GM23338 (cell line): ENCODE measurements around the gene PARVA. TPM values are rescaled to one million over a fixed set of nuclear protein-coding genes. Genes with fewer than 3 reads are reported as not detected.

ENCODE experiments used
- ATAC-seq: fragments of 200-7000 bp; cut with Tn5 transposase; 3 replicates; pipeline ENCODE4 v1.9.1; 2020
- DNase-seq: peaks from one replicate; pipeline ENCODE4 v3.0.0-alpha.2; 2015; ENCODE audit warnings: low spot score
- H2AFZ ChIP-seq: fragments of 200-600 bp; sonication (generic); 2 replicates; pipeline ENCODE4 v1.8.0; 2016; ENCODE audit warnings: antibody characterized with exemption, mild to moderate bottlenecking, moderate library complexity
- H3F3A ChIP-seq: fragments of 200-600 bp; sonication (generic); replicated peaks from 2 replicates; pipeline ENCODE4 v1.8.0; 2017; ENCODE audit warnings: antibody characterized with exemption, mixed run types, low read depth
- H3K27ac ChIP-seq: fragments of 200-600 bp; sonication (generic); 2 replicates; pipeline ENCODE4 v1.6.1; 2016; ENCODE audit warnings: low read depth
- H3K27me3 ChIP-seq: fragments of 200-600 bp; sonication (generic); 2 replicates; pipeline ENCODE4 v1.8.0; 2016; ENCODE audit warnings: mild to moderate bottlenecking, mixed run types, moderate library complexity; ENCODE audit not compliant: insufficient read depth
- H3K36me3 ChIP-seq: fragments of 200-600 bp; sonication (generic); 2 replicates; pipeline ENCODE4 v1.8.0; 2016; ENCODE audit warnings: mild to moderate bottlenecking; ENCODE audit not compliant: insufficient read depth
- H3K4me1 ChIP-seq: fragments of 200-600 bp; sonication (generic); 2 replicates; pipeline ENCODE4 v1.8.0; 2016; ENCODE audit warnings: mild to moderate bottlenecking, moderate library complexity; ENCODE audit not compliant: insufficient read depth
- H3K4me2 ChIP-seq: fragments of 200-600 bp; sonication (generic); 2 replicates; pipeline ENCODE4 v1.7.1; 2017; ENCODE audit warnings: mixed run types
- H3K4me3 ChIP-seq: fragments of 200-600 bp; sonication (generic); 2 replicates; pipeline ENCODE4 v1.6.1; 2016; ENCODE audit warnings: mixed run types
- H3K79me2 ChIP-seq: fragments of 200-600 bp; sonication (generic); replicated peaks from 2 replicates; pipeline ENCODE4 v1.8.0; 2017; ENCODE audit warnings: mild to moderate bottlenecking; ENCODE audit not compliant: insufficient read depth
- H3K9me2 ChIP-seq: fragments of 200-600 bp; sonication (generic); 2 replicates; pipeline ENCODE4 v1.8.0; 2017; ENCODE audit not compliant: insufficient read depth
- H4K20me1 ChIP-seq: fragments of 200-600 bp; sonication (generic); replicated peaks from 2 replicates; pipeline ENCODE4 v1.8.0; 2017; ENCODE audit warnings: mild to moderate bottlenecking; ENCODE audit not compliant: insufficient read depth
- H3K27ac Mint-ChIP-seq: 2 replicates; pipeline ENCODE4 v1.8.0; 2020; ENCODE audit warnings: inconsistent platforms, mild to moderate bottlenecking, moderate library complexity, mixed read lengths
- H3K27me3 Mint-ChIP-seq: 3 replicates; pipeline ENCODE4 v1.8.0; 2022; ENCODE audit warnings: low read depth, mild to moderate bottlenecking, moderate library complexity, mixed read lengths, inconsistent platforms; ENCODE audit not compliant: insufficient read depth, poor library complexity
- H3K36me3 Mint-ChIP-seq: 3 replicates; pipeline ENCODE4 v1.8.0; 2021; ENCODE audit warnings: low read depth, mild to moderate bottlenecking, inconsistent platforms, moderate library complexity, mixed read lengths
- H3K4me1 Mint-ChIP-seq: 3 replicates; pipeline ENCODE4 v1.8.0; 2020; ENCODE audit warnings: mild to moderate bottlenecking, inconsistent platforms, mixed read lengths
- H3K4me3 Mint-ChIP-seq: 3 replicates; pipeline ENCODE4 v1.8.0; 2021; ENCODE audit warnings: moderate library complexity, mild to moderate bottlenecking, inconsistent platforms, mixed read lengths
- H3K9me3 Mint-ChIP-seq: 3 replicates; pipeline ENCODE4 v1.8.0; 2020; ENCODE audit warnings: moderate library complexity, mild to moderate bottlenecking, inconsistent platforms, mixed read lengths
- CREB1 ChIP-seq: fragments of 250-450 bp; sonication (Bioruptor Pico); IDR thresholded peaks from 2 replicates; pipeline ENCODE4 v1.5.0; 2020; ENCODE audit warnings: low read depth, mild to moderate bottlenecking, moderate library complexity
- EZH2 ChIP-seq: fragments of 200-600 bp; sonication (generic); IDR thresholded peaks from one replicate; pipeline ENCODE4 v1.8.0; 2017; ENCODE audit warnings: antibody characterized with exemption, mild to moderate bottlenecking, low read depth; ENCODE audit not compliant: unreplicated experiment
- JUNB ChIP-seq: IDR thresholded peaks from one replicate; pipeline ENCODE4 v1.6.1; 2016; ENCODE audit warnings: antibody characterized with exemption; ENCODE audit not compliant: unreplicated experiment
- NANOG ChIP-seq: IDR thresholded peaks from 2 replicates; pipeline ENCODE4 v1.6.1; 2016; ENCODE audit warnings: antibody characterized with exemption, borderline replicate concordance
- POLR2AphosphoS5 ChIP-seq: IDR thresholded peaks from 2 replicates; pipeline ENCODE4 v1.6.1; 2016; ENCODE audit warnings: antibody characterized with exemption, low read depth
- STAT1 ChIP-seq: IDR thresholded peaks from one replicate; pipeline ENCODE4 v1.6.1; 2016; ENCODE audit warnings: antibody characterized with exemption; ENCODE audit not compliant: unreplicated experiment
- ZNF331 ChIP-seq: fragments of 250-450 bp; sonication (Bioruptor Pico); IDR thresholded peaks from 2 replicates; pipeline ENCODE4 v1.5.0; 2020; ENCODE audit warnings: low read depth, mild to moderate bottlenecking, moderate library complexity
- polyA plus RNA-seq: library from polyadenylated mRNA; unstranded; fragments of >200 nt; fragmentation: Nextera tagmentation; extraction: Ambion mirVana; gene quantifications from 2 replicates; pipeline ENCODE4 v1.2.1, GENCODE V29; 2016
- total RNA-seq: library from RNA; depleted of rRNA; stranded (reverse); fragments of >200 nt; shearing (Covaris generic); gene quantifications from 2 replicates; pipeline ENCODE4 v1.2.3, GENCODE V29; 2014
- TF ChIP-seq, protein P1 (sequence below), 2 experiments: fragments of 200-600 bp in 1 of 2; sonication (generic) in 1 of 2; conservative IDR thresholded peaks; 2 replicates each; pipeline versions ENCODE4 v1.5.1 to v1.6.1; 2016 to 2017; ENCODE audit warnings: antibody characterized with exemption in 2 of 2, low read depth in 2 of 2, mild to moderate bottlenecking in 2 of 2, moderate library complexity in 1 of 2
- TF ChIP-seq, protein P2 (sequence below): fragments of 250-450 bp; sonication (Bioruptor Pico); IDR thresholded peaks from 2 replicates; pipeline ENCODE4 v1.5.0; 2020; ENCODE audit warnings: mild to moderate bottlenecking, moderate library complexity

PARVA gene
- total and polyA plus RNA-seq, 2 experiments from 2014 or later = 5.8 to 6.9 TPM

DNA sequence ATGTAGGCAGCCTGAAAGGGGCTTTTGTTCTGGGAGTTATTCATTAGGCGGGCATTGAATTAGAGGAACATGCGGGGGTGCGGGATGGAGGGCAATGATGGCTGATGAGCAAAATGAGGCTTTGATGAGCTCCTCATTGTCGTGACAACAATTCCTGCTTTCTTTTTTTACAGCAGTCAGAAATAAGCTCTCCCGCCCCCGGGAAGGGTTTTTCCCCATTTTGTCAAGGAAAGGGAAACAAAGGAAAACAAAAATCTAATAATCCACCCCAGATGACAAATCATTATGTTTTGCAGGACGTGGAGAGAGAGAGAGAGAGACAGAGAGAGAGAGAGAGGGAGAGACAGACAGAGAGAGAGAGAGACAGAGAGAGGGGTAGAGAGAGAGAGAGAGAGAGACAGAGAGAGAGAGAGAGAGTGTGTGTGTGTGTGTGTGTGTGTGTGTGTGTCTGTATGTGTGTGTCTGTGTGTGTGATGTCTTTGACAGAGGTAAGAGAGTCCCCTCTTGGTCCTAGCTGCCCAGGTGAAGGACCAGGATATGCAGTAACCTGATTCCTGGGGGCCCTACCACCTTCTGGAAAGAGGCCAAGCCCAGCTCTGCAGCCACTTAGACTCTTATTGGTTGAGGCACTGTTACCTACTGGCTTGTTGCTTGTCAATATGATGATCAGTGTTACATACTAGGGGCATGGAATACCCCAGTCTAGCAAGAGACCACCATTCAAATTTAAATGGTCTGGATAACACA is 46.7 kb upstream of the PARVA start (continued):
- no peak for TF ChIP-seq POLR2AphosphoS5
- no peak for TF ChIP-seq ZNF331 (CRISPR knock-in tag)
- no peak for TF ChIP-seq JUNB
- TF ChIP-seq STAT1 = no peak
- TF ChIP-seq, protein P1, sequence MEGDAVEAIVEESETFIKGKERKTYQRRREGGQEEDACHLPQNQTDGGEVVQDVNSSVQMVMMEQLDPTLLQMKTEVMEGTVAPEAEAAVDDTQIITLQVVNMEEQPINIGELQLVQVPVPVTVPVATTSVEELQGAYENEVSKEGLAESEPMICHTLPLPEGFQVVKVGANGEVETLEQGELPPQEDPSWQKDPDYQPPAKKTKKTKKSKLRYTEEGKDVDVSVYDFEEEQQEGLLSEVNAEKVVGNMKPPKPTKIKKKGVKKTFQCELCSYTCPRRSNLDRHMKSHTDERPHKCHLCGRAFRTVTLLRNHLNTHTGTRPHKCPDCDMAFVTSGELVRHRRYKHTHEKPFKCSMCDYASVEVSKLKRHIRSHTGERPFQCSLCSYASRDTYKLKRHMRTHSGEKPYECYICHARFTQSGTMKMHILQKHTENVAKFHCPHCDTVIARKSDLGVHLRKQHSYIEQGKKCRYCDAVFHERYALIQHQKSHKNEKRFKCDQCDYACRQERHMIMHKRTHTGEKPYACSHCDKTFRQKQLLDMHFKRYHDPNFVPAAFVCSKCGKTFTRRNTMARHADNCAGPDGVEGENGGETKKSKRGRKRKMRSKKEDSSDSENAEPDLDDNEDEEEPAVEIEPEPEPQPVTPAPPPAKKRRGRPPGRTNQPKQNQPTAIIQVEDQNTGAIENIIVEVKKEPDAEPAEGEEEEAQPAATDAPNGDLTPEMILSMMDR (conservative IDR thresholded peaks at IDR 0.05; ENCODE audit: low read depth in 2 of 2) = no peak
- TF ChIP-seq NANOG = no peak

DNA sequence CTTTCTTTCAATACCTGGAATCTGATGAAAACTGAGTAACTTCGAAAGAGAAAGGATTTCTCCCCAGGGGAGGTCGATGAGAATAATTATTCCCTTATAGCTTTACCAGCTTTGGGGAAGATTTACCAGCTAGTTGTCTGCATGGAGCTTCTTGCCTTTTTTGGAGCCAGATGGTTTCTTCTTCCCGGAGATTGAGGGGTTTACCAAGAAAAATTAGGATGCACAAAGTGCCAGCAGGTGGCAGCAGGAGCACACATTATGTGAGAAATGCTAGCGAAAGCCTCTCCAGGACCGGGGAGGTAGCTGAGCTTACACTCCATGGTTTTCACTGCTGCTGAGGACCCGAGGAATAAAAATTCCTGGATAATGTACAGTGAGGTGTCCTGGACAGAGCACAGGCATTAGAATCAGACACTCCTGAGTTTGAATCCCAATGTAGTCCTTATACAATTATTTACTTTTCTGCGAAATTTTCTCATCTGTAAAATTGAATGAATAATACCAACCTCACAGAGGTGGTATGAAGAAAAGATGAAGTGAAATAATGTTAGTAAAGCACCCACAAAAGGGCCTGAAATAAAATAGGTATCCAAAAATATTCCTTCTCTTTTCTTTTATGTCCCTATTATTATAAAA is 46.0 kb upstream of the PARVA start:
- no peaks in the 10 kb centered on the region for H3K36me3 Mint-ChIP-seq
- no peak overlapping the region for H3K4me3 Mint-ChIP-seq
- Histone ChIP-seq H2AFZ (no peak overlapping the region), H3K4me1 (peaks cover 12% of the 10 kb centered on the region), H3K36me3 (no peaks in the 10 kb centered on the region), H3F3A (no peaks in the 10 kb centered on the region), H3K9me2 (no peaks in the 10 kb centered on the region), H4K20me1 (no peaks in the 10 kb centered on the region), H3K27me3 (no peaks in the 10 kb centered on the region), H3K79me2 (no peaks in the 10 kb centered on the region), H3K4me2 (peak overlapping the region; percentile 54), H3K27ac (no peak overlapping the region), H3K4me3 (no peak overlapping the region)
- peaks cover 4% of the 10 kb centered on the region; the same call in 1 of the 3 replicates for H3K9me3 Mint-ChIP-seq
- no peak overlapping the region for H3K27ac Mint-ChIP-seq
- TF ChIP-seq, protein P1 (conservative IDR thresholded peaks at IDR 0.05; ENCODE audit: low read depth in 2 of 2) = peak; percentile 86 to 91
- TF ChIP-seq STAT1 (no peak), EZH2 (no peak), CREB1 (CRISPR knock-in tag) (no peak)
- TF ChIP-seq, protein P2, sequence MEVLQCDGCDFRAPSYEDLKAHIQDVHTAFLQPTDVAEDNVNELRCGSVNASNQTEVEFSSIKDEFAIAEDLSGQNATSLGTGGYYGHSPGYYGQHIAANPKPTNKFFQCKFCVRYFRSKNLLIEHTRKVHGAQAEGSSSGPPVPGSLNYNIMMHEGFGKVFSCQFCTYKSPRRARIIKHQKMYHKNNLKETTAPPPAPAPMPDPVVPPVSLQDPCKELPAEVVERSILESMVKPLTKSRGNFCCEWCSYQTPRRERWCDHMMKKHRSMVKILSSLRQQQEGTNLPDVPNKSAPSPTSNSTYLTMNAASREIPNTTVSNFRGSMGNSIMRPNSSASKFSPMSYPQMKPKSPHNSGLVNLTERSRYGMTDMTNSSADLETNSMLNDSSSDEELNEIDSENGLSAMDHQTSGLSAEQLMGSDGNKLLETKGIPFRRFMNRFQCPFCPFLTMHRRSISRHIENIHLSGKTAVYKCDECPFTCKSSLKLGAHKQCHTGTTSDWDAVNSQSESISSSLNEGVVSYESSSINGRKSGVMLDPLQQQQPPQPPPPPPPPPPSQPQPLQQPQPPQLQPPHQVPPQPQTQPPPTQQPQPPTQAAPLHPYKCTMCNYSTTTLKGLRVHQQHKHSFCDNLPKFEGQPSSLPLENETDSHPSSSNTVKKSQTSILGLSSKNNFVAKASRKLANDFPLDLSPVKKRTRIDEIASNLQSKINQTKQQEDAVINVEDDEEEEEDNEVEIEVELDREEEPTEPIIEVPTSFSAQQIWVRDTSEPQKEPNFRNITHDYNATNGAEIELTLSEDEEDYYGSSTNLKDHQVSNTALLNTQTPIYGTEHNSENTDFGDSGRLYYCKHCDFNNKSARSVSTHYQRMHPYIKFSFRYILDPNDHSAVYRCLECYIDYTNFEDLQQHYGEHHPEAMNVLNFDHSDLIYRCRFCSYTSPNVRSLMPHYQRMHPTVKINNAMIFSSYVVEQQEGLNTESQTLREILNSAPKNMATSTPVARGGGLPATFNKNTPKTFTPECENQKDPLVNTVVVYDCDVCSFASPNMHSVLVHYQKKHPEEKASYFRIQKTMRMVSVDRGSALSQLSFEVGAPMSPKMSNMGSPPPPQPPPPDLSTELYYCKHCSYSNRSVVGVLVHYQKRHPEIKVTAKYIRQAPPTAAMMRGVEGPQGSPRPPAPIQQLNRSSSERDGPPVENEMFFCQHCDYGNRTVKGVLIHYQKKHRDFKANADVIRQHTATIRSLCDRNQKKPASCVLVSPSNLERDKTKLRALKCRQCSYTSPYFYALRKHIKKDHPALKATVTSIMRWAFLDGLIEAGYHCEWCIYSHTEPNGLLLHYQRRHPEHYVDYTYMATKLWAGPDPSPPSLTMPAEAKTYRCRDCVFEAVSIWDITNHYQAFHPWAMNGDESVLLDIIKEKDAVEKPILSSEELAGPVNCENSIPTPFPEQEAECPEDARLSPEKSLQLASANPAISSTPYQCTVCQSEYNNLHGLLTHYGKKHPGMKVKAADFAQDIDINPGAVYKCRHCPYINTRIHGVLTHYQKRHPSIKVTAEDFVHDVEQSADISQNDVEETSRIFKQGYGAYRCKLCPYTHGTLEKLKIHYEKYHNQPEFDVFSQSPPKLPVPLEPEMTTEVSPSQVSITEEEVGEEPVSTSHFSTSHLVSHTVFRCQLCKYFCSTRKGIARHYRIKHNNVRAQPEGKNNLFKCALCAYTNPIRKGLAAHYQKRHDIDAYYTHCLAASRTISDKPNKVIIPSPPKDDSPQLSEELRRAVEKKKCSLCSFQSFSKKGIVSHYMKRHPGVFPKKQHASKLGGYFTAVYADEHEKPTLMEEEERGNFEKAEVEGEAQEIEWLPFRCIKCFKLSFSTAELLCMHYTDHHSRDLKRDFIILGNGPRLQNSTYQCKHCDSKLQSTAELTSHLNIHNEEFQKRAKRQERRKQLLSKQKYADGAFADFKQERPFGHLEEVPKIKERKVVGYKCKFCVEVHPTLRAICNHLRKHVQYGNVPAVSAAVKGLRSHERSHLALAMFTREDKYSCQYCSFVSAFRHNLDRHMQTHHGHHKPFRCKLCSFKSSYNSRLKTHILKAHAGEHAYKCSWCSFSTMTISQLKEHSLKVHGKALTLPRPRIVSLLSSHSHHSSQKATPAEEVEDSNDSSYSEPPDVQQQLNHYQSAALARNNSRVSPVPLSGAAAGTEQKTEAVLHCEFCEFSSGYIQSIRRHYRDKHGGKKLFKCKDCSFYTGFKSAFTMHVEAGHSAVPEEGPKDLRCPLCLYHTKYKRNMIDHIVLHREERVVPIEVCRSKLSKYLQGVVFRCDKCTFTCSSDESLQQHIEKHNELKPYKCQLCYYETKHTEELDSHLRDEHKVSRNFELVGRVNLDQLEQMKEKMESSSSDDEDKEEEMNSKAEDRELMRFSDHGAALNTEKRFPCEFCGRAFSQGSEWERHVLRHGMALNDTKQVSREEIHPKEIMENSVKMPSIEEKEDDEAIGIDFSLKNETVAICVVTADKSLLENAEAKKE = 0 out of 2 replicates have a peak, but pooled peaks have one; percentile 16
- H3K27me3 Mint-ChIP-seq = no peaks in the 10 kb centered on the region
- peak; percentile 96 for DNase-seq
- ATAC-seq = peak; percentile 91
- H3K4me1 Mint-ChIP-seq = peaks cover 18% of the 10 kb centered on the region
